Common myeloid progenitor, CD34-positive (primary cell): ENCODE measurements around the gene RADIL.

Source experiments
- CTCF ChIA-PET: fragments of 350-600 bp; sonication (Branson Sonifier 250); formaldehyde crosslinking; loops from one replicate; lab custom pipeline; 2021; ENCODE audit warnings: antibody characterized with exemption; lab: Charles Lee
- POLR2A ChIA-PET: fragments of 350-600 bp; sonication (Branson Sonifier 250); formaldehyde crosslinking; loops from one replicate; lab custom pipeline; 2021; ENCODE audit warnings: antibody characterized with exemption; lab: Charles Lee
- DNase-seq, 3 donors: peaks; one replicate each; pipeline versions ENCODE4 v3.0.0 to v3.0.0-alpha.2; 2013
- H3K27ac ChIP-seq, 2 experiments: 1 replicate in 1 of 2; 2 replicates in 1 of 2; pipeline ENCODE4 v1.7.0; 2013; ENCODE audit warnings: inconsistent platforms in 2 of 2, low read length in 2 of 2, mild to moderate bottlenecking in 2 of 2, low read depth in 1 of 2, moderate library complexity in 1 of 2; ENCODE audit not compliant: severe bottlenecking in 2 of 2, insufficient read depth in 1 of 2, poor library complexity in 1 of 2
- H3K27me3 ChIP-seq, 5 experiments: replicated peaks in 2 of 5; 1 replicate in 3 of 5; 2 replicates in 2 of 5; pipeline versions ENCODE4 v1.6.1 to v1.7.0; 2013; ENCODE audit warnings: low read length in 4 of 5, mild to moderate bottlenecking in 2 of 5, moderate library complexity in 2 of 5, inconsistent platforms in 1 of 5; ENCODE audit not compliant: insufficient read depth in 5 of 5, control insufficient read depth in 4 of 5
- H3K36me3 ChIP-seq, 4 experiments: 1 replicate in 2 of 4; 2 replicates in 2 of 4; pipeline versions ENCODE4 v1.6.1 to v1.7.0; 2013; ENCODE audit warnings: low read length in 3 of 4, control low read depth in 1 of 4, mild to moderate bottlenecking in 1 of 4; ENCODE audit not compliant: control insufficient read depth in 4 of 4, insufficient read depth in 4 of 4
- H3K4me1 ChIP-seq, 4 experiments: 1 replicate in 3 of 4; 2 replicates in 1 of 4; pipeline versions ENCODE4 v1.6.1 to v1.7.1; 2013; ENCODE audit warnings: low read length in 3 of 4, mild to moderate bottlenecking in 3 of 4, control low read depth in 1 of 4, inconsistent platforms in 1 of 4, moderate library complexity in 1 of 4; ENCODE audit not compliant: control insufficient read depth in 4 of 4, insufficient read depth in 4 of 4; ENCODE audit errors: control extremely low read depth in 1 of 4
- H3K4me3 ChIP-seq, 7 experiments: 1 replicate in 4 of 7; 2 replicates in 3 of 7; pipeline versions ENCODE4 v1.5.1 to v1.7.0; 2013; ENCODE audit warnings: mild to moderate bottlenecking in 7 of 7, low read length in 6 of 7, moderate library complexity in 6 of 7, inconsistent platforms in 2 of 7, low read depth in 2 of 7, control low read depth in 1 of 7; ENCODE audit not compliant: insufficient read depth in 4 of 7, control insufficient read depth in 1 of 7; ENCODE audit errors: extremely low read depth in 1 of 7
- H3K9me3 ChIP-seq, 5 experiments: 1 replicate in 4 of 5; 2 replicates in 1 of 5; pipeline versions ENCODE4 v1.6.1 to v1.7.1; 2013; ENCODE audit warnings: low read length in 4 of 5, mild to moderate bottlenecking in 2 of 5, inconsistent platforms in 1 of 5, low read depth in 1 of 5, moderate library complexity in 1 of 5; ENCODE audit not compliant: control insufficient read depth in 4 of 5, insufficient read depth in 2 of 5; ENCODE audit errors: control extremely low read depth in 1 of 5
- WGBS: methylation state at CpG from one replicate; pipeline ENCODE4 v1.1.5; 2013; ENCODE audit not compliant: insufficient coverage; 5-methylcytosine and 5-hydroxymethylcytosine counted together

The RADIL gene

DNA sequence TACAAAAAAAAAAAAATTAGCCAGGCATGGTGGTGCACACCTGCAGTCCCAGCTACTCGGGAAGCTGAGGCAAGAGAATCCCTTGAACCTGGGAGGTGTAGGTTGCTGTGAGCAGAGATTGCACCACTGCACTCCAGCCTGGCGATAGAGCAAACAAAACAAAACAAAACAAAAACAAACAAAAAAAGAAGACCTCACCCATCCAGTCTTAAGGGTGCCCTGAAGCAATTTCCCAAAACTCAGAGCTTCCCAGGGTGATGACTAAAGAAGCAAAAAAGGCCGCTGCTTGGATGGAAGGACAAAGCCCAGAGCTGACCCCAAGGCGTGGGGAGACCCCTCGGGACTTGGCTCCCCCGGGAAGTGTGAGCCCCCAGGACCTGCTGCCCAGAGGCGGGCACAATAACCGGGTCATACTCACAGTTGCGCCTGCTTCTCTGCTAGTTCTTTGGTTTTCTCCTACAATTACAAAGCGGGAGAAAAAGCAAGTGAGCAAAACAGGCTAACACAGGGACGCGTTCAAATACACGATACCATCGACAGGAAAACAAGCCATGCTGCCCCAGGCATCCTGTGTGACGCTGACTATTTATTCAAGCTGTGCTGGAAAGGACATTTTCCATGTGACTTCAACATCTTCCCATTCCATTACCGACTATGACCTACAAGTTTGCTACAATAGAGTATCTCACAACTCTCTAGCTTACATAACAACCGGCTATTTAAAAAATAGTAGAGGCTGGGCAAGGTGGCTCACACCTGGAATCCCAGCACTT, 51.6 kb downstream of the RADIL start:
- Histone ChIP-seq H3K27me3 (no peaks in the 10 kb centered on the region), H3K4me3 (no peak overlapping the region), H3K36me3 (no peaks in the 10 kb centered on the region), H3K9me3 (no peaks in the 10 kb centered on the region), H3K4me1 (peaks cover 0 to 3% (median under 1%) of the 10 kb centered on the region in 4 experiments), H3K27ac (no peak overlapping the region)
- 98% methylated on average over 16 of the region's 17 CpGs for WGBS
- ChIA-PET POLR2A (interaction anchor here (0.6 kb wide), 1 partner anchor 487 kb away, joined by 3 read pairs; no protein-coding TSS in a partner anchor), CTCF (interaction anchor here (0.6 to 5.7 kb wide), 10 partner anchors 14 to 1843 kb away, joined by 3 to 42 read pairs (median 6); partner anchors contain the start of gene RADIL)
- DNase-seq = no peak

DNA sequence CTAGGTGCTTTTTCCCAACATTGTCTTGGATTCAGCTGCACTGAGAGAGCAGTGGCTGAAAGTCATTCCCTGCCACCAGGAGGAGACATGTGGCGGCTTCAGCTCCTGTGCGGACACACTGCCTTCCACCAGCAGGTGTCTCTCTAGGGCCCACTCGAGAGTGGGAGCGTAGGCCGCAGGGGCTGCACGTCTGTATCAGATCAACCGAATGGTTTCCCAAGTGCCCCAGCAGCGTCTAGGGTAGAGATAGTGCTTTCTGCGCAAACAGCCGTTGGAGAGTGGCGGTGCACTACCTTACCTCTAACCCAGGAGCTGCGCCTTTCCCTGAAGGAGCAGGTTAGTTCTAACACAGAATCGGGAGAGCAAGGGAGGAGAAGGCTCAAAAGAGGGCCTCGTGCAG, 53.3 kb downstream of the RADIL start:
- Histone ChIP-seq H3K27me3 (no peaks in the 10 kb centered on the region), H3K9me3 (no peaks in the 10 kb centered on the region), H3K4me1 (peaks cover 0 to 3% (median 0%) of the 10 kb centered on the region in 4 experiments), H3K27ac (no peak overlapping the region), H3K4me3 (no peak overlapping the region), H3K36me3 (no peaks in the 10 kb centered on the region)
- CTCF ChIA-PET = interaction anchor here (0.9 to 5.7 kb wide), 21 partner anchors 8 to 621 kb away, joined by 3 to 42 read pairs (median 6); partner anchors contain the start of genes PAPOLB and RADIL
- WGBS = 46% methylated on average over 13 of the region's 14 CpGs
- POLR2A ChIA-PET = no interaction called here
- DNase-seq = peak; percentile 82 to 89 (median 86)

DNA sequence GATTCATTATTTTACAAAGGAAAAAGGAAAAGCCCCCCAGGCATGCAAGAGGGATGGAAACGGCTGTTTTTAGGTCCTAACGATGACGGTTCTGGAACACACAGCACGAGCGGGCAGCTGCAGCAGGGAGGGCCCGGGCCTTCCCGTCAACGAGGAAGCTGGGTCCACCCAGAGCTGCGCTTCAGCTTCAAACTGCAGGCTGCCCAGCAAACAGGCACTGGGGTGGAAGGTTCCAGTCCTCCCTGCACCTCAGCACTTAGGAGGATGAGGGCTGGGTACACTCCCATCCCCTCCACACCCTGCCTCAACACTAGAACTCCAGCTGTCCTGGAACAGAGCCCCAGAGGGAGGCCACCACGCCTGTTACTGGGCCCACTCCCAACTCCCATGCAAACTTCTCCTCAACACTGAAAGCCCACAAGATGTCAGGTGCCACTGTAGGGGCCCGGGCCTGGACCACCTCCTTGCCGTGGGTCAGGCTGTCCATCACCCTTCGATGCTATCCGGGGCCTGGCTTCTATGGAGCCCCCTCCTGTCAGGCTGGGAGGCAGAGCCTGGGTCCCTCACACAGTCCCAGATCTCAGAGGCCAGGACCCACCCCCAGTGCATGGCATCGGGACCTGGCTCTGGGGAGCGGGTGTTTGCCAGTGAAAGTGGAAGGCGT, 54.7 kb downstream of the RADIL start:
- no peaks in the 10 kb centered on the region for H3K9me3 ChIP-seq
- CTCF ChIA-PET = interaction anchor here (1.0 to 5.7 kb wide), 13 partner anchors 11 to 257 kb away, joined by 3 to 42 read pairs (median 6); partner anchors contain the start of gene RADIL
- peaks cover 0 to 3% (median 0%) of the 10 kb centered on the region in 4 experiments for H3K4me1 ChIP-seq
- H3K36me3 ChIP-seq = no peaks in the 10 kb centered on the region
- H3K27ac ChIP-seq = no peak overlapping the region
- no peak overlapping the region for H3K4me3 ChIP-seq
- 95% methylated on average over 17 of the region's 17 CpGs for WGBS
- no peaks in the 10 kb centered on the region for H3K27me3 ChIP-seq
- DNase-seq = no peak
- POLR2A ChIA-PET = no interaction called here

DNA sequence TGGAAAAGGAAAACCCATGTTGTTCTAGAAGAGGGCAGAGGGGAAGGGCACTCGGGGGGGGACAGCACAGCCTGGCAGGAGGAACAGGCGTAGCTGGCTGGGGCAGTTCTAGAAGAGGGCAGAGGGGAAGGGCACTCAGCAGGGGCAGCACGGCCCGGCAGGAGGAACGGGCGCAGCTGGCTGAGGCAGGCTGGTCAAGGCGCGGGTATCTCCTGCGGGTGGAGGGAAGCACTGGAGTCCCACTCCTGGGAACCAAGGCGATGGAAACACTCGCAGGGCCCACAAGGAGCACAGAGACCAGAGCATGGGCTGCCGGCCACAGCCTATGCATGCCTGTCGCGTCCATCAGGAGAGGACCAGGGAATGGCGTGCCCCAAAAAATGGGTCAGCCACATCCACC, 58.4 kb downstream of the RADIL start:
- Histone ChIP-seq H3K4me3 (no peak overlapping the region), H3K36me3 (no peaks in the 10 kb centered on the region), H3K27ac (no peak overlapping the region), H3K9me3 (no peaks in the 10 kb centered on the region), H3K27me3 (no peaks in the 10 kb centered on the region), H3K4me1 (peaks cover 0 to 7% (median 2%) of the 10 kb centered on the region in 4 experiments)
- no peak for DNase-seq
- 98% methylated on average over 14 of the region's 15 CpGs for WGBS
- POLR2A ChIA-PET = interaction anchor here (0.6 kb wide), 1 partner anchor 314 kb away, joined by 3 read pairs; no protein-coding TSS in a partner anchor
- CTCF ChIA-PET = interaction anchor here (0.6 to 1.6 kb wide), 2 partner anchors 21 to 23 kb away, joined by 3 read pairs; no protein-coding TSS in a partner anchor

DNA sequence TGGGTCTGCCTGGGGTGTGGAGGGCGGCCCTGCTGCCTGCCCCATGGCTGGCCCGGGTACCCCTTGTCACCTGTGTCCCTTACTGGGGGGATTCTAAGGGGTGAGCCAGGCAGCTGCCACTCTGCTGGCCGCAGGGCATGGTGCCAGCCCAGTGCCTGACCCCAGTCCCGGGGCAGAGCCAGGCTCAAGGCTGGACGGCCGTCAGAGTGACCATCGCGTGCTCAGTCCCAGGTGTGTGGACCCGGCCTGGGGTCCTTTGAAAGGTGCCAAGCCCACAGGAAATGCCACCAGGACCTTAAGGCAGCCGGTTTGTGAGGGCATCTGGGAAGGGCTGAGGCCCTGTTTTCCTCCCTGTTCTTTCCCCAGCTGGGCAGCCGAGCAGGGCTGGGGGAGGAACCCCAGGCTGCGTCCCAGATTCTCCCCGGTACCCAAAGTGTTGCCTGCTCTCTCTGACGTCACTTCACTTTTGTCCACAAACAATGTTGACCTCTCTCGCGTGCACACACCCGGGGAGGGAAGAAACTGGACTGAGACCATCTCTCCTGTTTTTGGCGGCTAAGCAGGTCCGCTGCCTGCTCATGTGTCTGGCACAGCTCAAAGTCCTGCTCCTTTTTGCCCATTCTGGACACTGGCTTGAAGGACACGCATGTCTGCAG, 59.3 kb downstream of the RADIL start:
- Histone ChIP-seq H3K36me3 (no peaks in the 10 kb centered on the region), H3K4me1 (peaks cover 0 to 9% (median 3%) of the 10 kb centered on the region in 4 experiments), H3K27ac (no peak overlapping the region), H3K9me3 (no peaks in the 10 kb centered on the region), H3K4me3 (no peak overlapping the region), H3K27me3 (no peaks in the 10 kb centered on the region)
- DNase-seq = no peak
- 97% methylated on average over 16 of the region's 20 CpGs for WGBS
- ChIA-PET POLR2A (no interaction called here), CTCF (interaction anchor here (0.6 to 2.1 kb wide), 4 partner anchors 10 to 23 kb away, joined by 3 to 5 read pairs (median 3); no protein-coding TSS in a partner anchor)

DNA sequence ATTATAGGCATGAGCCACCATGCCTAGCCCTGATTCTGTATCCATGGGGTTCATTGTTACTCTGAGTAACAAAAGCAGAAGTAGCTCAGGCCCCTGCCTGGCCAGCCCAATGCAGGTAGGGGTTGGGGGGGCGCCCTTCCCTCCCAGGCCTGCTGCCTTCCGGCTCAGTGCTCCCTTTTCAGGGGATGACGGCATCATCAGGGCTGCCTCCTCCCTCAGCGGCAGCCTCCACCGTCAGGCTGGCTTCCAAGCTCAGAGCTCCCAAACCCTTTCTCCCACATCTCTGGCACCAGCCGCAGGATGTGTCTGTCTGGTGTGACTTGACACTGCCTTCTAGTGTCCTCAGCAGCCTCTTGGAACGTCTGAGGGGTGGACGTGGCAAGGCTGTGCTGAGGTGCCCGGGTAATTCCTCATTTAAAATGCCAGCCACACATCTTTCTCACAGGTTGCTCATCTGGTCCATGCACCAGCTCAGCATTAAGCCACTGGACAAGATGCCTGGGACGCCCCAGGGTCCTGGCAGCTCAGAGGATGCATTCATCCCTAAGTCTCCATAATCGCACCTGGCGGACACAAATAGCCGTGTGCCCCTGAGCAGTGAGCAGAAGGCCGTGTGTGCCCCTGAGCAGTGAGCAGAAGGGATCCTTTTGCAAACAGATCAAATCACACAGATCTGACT, 59.9 kb downstream of the RADIL start:
- peaks cover 0 to 10% (median 3%) of the 10 kb centered on the region in 4 experiments for H3K4me1 ChIP-seq
- H3K27me3 ChIP-seq = no peaks in the 10 kb centered on the region
- no peak overlapping the region for H3K27ac ChIP-seq
- ChIA-PET POLR2A (no interaction called here), CTCF (interaction anchor here (0.8 to 2.1 kb wide), 9 partner anchors 9 to 263 kb away, joined by 3 to 11 read pairs (median 4); no protein-coding TSS in a partner anchor)
- peak; percentile 48 to 90 (median 83) for DNase-seq
- H3K4me3 ChIP-seq = no peak overlapping the region
- 48% methylated on average over 12 of the region's 14 CpGs for WGBS
- H3K9me3 ChIP-seq = no peaks in the 10 kb centered on the region
- no peaks in the 10 kb centered on the region for H3K36me3 ChIP-seq
